Measurements from ENCODE around the gene BTF3. TPM values are rescaled to one million over a fixed set of nuclear protein-coding genes. Genes with fewer than 3 reads are reported as not detected.

BTF3 gene
- total and polyA plus RNA-seq, 2 experiments from 2014 or later: 506 to 1,148 TPM

- H3K4me2 ChIP-seq: no peak overlapping the region
- H3K27me3 Mint-ChIP-seq (ENCODE audit: insufficient read depth, low read depth, poor library complexity): peaks cover 10% of the 10 kb centered on the region
These were observed 38.9 kb upstream of the BTF3 start for GRCh38 chr5:73459366-73459765.

GRCh38 chr5:73460133-73460532 is 38.1 kb upstream of the BTF3 start:
- H3K9me2 ChIP-seq (ENCODE audit: insufficient read depth): no peaks in the 10 kb centered on the region
- Mint-ChIP-seq H3K27ac (no peak overlapping the region), H3K4me1 (peaks cover 21% of the 10 kb centered on the region), H3K4me3 (no peak overlapping the region), H3K9me3 (peaks cover 9% of the 10 kb centered on the region), H3K36me3 (ENCODE audit: low read depth) (peaks cover 8% of the 10 kb centered on the region; the same call in 2 of the 3 replicates), H3K27me3 (ENCODE audit: insufficient read depth, low read depth, poor library complexity) (peaks cover 10% of the 10 kb centered on the region)
- peak overlapping the region; percentile 86; the same call in 1 of the 2 replicates for H2AFZ ChIP-seq
- no peak for TF ChIP-seq CTCF (conservative IDR thresholded peaks at IDR 0.05; ENCODE audit: low read depth in 2 of 2)
- TF ChIP-seq, protein P1, sequence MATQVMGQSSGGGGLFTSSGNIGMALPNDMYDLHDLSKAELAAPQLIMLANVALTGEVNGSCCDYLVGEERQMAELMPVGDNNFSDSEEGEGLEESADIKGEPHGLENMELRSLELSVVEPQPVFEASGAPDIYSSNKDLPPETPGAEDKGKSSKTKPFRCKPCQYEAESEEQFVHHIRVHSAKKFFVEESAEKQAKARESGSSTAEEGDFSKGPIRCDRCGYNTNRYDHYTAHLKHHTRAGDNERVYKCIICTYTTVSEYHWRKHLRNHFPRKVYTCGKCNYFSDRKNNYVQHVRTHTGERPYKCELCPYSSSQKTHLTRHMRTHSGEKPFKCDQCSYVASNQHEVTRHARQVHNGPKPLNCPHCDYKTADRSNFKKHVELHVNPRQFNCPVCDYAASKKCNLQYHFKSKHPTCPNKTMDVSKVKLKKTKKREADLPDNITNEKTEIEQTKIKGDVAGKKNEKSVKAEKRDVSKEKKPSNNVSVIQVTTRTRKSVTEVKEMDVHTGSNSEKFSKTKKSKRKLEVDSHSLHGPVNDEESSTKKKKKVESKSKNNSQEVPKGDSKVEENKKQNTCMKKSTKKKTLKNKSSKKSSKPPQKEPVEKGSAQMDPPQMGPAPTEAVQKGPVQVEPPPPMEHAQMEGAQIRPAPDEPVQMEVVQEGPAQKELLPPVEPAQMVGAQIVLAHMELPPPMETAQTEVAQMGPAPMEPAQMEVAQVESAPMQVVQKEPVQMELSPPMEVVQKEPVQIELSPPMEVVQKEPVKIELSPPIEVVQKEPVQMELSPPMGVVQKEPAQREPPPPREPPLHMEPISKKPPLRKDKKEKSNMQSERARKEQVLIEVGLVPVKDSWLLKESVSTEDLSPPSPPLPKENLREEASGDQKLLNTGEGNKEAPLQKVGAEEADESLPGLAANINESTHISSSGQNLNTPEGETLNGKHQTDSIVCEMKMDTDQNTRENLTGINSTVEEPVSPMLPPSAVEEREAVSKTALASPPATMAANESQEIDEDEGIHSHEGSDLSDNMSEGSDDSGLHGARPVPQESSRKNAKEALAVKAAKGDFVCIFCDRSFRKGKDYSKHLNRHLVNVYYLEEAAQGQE (IDR thresholded peaks at IDR 0.05; ENCODE audit: unreplicated experiment): no peak
- no peak for TF ChIP-seq NANOG (IDR thresholded peaks at IDR 0.05; ENCODE audit: borderline replicate concordance)
- no peak for TF ChIP-seq ZNF462 (CRISPR knock-in tag; IDR thresholded peaks at IDR 0.05)
- ATAC-seq (peak; percentile 81), DNase-seq (ENCODE audit: low spot score) (no peak)
- H3K79me2 ChIP-seq (replicated peaks; ENCODE audit: insufficient read depth): no peaks in the 10 kb centered on the region
- no peak overlapping the region for H3K4me2 ChIP-seq
- 0 out of 2 replicates have a peak, but pooled peaks cover 3% of the 10 kb centered on the region for H3K36me3 ChIP-seq (ENCODE audit: insufficient read depth)
- no peak overlapping the region for H3K27ac ChIP-seq (ENCODE audit: low read depth)
- no peak overlapping the region for H3K4me3 ChIP-seq
- no peaks in the 10 kb centered on the region for H3K27me3 ChIP-seq (ENCODE audit: insufficient read depth)
- no peaks in the 10 kb centered on the region for H3F3A ChIP-seq (replicated peaks; ENCODE audit: low read depth)
- no peaks in the 10 kb centered on the region for H4K20me1 ChIP-seq (replicated peaks; ENCODE audit: insufficient read depth)
- peaks cover 7% of the 10 kb centered on the region for H3K4me1 ChIP-seq (ENCODE audit: insufficient read depth)

More at GRCh38 chr5:73459366-73459765, 38.9 kb upstream of the BTF3 start:
- Histone ChIP-seq H3K9me2 (ENCODE audit: insufficient read depth) (no peaks in the 10 kb centered on the region), H3K36me3 (ENCODE audit: insufficient read depth) (0 out of 2 replicates have a peak, but pooled peaks cover 3% of the 10 kb centered on the region), H2AFZ (no peak overlapping the region), H4K20me1 (replicated peaks; ENCODE audit: insufficient read depth) (no peaks in the 10 kb centered on the region), H3K4me3 (no peak overlapping the region), H3K79me2 (replicated peaks; ENCODE audit: insufficient read depth) (no peaks in the 10 kb centered on the region), H3F3A (replicated peaks; ENCODE audit: low read depth) (no peaks in the 10 kb centered on the region), H3K27me3 (ENCODE audit: insufficient read depth) (no peaks in the 10 kb centered on the region), H3K27ac (ENCODE audit: low read depth) (no peak overlapping the region), H3K4me1 (ENCODE audit: insufficient read depth) (peaks cover 3% of the 10 kb centered on the region)
- Mint-ChIP-seq H3K4me3 (no peak overlapping the region), H3K4me1 (peaks cover 17% of the 10 kb centered on the region), H3K36me3 (ENCODE audit: low read depth) (peaks cover 8% of the 10 kb centered on the region; the same call in 2 of the 3 replicates), H3K27ac (no peak overlapping the region), H3K9me3 (peaks cover 9% of the 10 kb centered on the region)
- ATAC-seq (no peak), DNase-seq (ENCODE audit: low spot score) (no peak)
- no peak for TF ChIP-seq JUNB (IDR thresholded peaks at IDR 0.05; ENCODE audit: unreplicated experiment)
- TF ChIP-seq CREB1 (CRISPR knock-in tag; IDR thresholded peaks at IDR 0.05; ENCODE audit: low read depth): no peak
